SJSA1 (cell line): ENCODE results near the gene PRRX2. TPM values are rescaled to one million over a fixed set of nuclear protein-coding genes. Genes with fewer than 3 reads are reported as not detected.

Source experiments
- DNase-seq, 2 experiments: peaks; one replicate each; pipeline ENCODE4 v3.0.0-alpha.2; 2015 to 2020; ENCODE audit warnings: low spot score in 2 of 2, low read depth in 1 of 2
- H3K27ac ChIP-seq: fragments of 250-450 bp; sonication (Bioruptor Pico); 2 replicates; pipeline ENCODE4 v1.5.1; 2020; ENCODE audit warnings: mild to moderate bottlenecking, moderate library complexity
- H3K27me3 ChIP-seq: fragments of 250-450 bp; sonication (Bioruptor Pico); replicated peaks from 2 replicates; pipeline ENCODE4 v1.5.1; 2020; ENCODE audit warnings: mild to moderate bottlenecking, moderate library complexity
- H3K36me3 ChIP-seq: fragments of 250-450 bp; sonication (Bioruptor Pico); 2 replicates; pipeline ENCODE4 v1.5.1; 2020; ENCODE audit warnings: mild to moderate bottlenecking
- H3K4me1 ChIP-seq: fragments of 250-450 bp; sonication (Bioruptor Pico); replicated peaks from 2 replicates; pipeline ENCODE4 v1.6.1; 2021; ENCODE audit warnings: mild to moderate bottlenecking
- H3K4me3 ChIP-seq: fragments of 250-450 bp; sonication (Bioruptor Pico); 2 replicates; pipeline ENCODE4 v1.5.1; 2020; ENCODE audit warnings: mild to moderate bottlenecking
- H3K9me3 ChIP-seq: fragments of 250-450 bp; sonication (Bioruptor Pico); replicated peaks from 2 replicates; pipeline ENCODE4 v1.5.1; 2020; ENCODE audit warnings: mild to moderate bottlenecking
- total RNA-seq: library from RNA; depleted of rRNA; stranded (reverse); fragments of >200 nt; shearing (Covaris generic); gene quantifications from 2 replicates; pipeline ENCODE4 v1.2.3, GENCODE V29; 2014

Gene PRRX2
- total RNA-seq, 1 experiment from 2014 or later = 9.8 TPM

DNA sequence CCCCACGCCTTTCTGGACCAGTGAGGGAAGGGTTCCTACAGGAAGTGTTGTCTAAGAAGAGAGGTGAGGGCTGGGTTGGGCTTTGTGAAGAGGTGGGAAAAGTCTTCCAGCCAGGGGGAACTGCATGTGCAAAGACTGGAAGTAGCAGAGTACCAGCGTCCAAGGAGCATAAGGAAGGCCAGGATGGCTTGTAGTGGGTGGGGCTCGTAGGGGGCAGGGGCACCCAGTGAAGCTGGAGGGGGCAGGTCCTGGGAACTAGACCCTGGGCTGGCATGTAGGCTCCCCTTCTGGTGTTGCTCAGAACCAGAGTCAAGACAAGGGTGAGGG, 20.4 kb downstream of the PRRX2 start:
- DNase-seq = no peak
- Histone ChIP-seq H3K9me3 (no peaks in the 10 kb centered on the region), H3K36me3 (no peaks in the 10 kb centered on the region), H3K4me1 (peaks cover 16% of the 10 kb centered on the region), H3K27me3 (no peaks in the 10 kb centered on the region), H3K4me3 (no peak overlapping the region), H3K27ac (no peak overlapping the region)

DNA sequence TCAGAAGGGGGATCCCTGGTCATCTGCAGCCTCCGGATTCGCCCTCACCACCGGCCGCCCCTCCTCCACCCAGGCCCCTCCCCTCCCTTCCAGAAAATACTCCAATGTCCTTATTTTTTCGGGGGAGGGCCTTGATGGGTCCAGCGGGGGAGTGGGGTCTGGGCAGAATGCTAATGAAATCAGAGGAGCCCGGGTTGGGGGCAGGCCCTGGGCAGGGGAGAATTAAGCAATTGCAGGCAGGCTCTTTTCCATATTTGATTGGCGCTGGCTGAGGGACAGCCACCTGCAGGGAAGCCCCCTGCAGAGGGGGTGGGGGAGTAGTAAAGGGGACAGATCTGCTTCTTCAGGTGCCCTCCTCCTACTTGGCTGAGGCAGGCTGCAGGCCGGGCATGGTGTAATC, 21.3 kb downstream of the PRRX2 start:
- no peaks in the 10 kb centered on the region for H3K27me3 ChIP-seq
- H3K4me1 ChIP-seq = peaks cover 16% of the 10 kb centered on the region
- no peaks in the 10 kb centered on the region for H3K9me3 ChIP-seq
- no peaks in the 10 kb centered on the region for H3K36me3 ChIP-seq
- H3K4me3 ChIP-seq = no peak overlapping the region
- H3K27ac ChIP-seq = no peak overlapping the region
- DNase-seq = no peak

DNA sequence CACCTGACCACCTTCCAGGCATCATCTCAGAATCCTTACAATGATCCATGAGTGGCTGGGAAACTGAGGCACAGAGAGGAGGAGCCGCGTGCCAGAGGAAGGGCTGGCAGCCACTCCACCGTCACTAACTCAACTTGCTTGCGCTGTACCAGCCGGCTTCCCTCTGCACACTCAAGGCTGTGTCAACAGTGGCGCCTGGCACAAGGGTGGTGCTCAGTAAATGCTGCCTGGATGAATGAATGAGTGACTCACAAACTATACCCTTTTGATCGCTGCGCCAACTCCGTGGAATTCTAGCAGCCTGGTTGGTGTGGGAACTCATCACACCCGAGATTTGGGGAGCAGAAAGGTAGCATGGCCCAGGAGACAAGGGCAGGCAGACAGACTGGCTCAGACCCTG, 21.9 kb downstream of the PRRX2 start:
- H3K4me1 ChIP-seq = peaks cover 16% of the 10 kb centered on the region
- no peaks in the 10 kb centered on the region for H3K36me3 ChIP-seq
- H3K9me3 ChIP-seq = no peaks in the 10 kb centered on the region
- no peak overlapping the region for H3K4me3 ChIP-seq
- no peak overlapping the region for H3K27ac ChIP-seq
- H3K27me3 ChIP-seq = no peaks in the 10 kb centered on the region
- DNase-seq = no peak

DNA sequence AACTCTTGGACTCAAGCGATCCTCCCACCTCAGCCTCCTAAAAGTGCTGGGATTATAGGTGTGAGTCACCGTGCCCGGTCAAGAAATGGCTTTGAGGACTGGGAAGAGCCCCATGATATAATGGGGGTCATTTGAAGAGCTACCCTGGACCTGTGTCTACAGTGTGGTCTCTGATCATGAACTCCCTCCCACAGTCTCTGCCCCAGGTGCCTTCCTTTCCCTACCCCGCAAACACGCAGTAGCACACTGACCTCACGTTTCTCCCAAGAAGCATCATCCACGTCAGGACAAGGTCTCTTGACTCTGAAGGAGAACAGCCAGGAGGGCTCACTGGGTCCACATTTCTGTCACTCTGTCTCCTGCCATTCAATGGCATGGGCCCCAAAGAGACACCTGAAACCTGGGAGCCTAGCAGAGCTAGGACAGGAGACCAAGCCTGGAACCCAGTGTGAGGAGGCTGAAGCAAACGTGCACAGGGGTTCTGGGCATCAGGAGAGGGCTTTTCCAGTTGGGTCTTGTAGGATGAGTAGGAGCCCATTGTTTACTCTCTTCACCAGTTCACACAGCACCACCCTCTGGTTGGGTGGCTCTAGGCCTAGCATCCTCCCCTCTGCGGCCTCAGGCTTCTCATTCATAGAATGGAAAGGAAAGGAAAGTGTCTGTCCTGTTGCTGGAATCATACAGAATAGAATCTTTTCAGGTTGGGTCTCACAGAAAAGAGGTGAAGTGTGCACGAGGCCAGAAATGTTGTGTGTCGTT, 23.0 kb downstream of the PRRX2 start:
- Histone ChIP-seq H3K36me3 (no peaks in the 10 kb centered on the region), H3K27ac (no peak overlapping the region), H3K4me3 (no peak overlapping the region), H3K4me1 (peaks cover 17% of the 10 kb centered on the region), H3K27me3 (no peaks in the 10 kb centered on the region), H3K9me3 (0 out of 2 replicates have a peak, but pooled peaks cover 2% of the 10 kb centered on the region)
- DNase-seq = no peak

DNA sequence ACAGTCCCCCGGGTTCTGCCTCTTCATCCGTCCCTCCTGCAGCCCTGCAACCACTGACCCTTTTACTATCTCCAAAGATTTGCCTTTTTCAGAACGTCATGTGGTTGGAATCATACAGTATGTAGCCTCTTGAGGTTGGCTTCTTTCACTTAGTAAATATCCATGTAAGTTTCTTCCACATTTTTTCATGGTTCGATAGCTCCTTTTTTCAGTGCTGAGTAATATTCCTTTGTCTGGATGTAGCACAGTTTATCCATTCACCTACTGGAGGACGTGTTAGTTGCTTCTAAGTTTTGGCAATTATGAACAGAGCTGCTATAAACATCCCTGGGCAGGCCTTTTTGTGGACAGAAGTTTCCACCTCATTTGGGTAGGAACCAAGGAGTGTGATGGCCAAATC, 27.1 kb downstream of the PRRX2 start:
- H3K4me3 ChIP-seq = no peak overlapping the region
- 0 out of 2 replicates have a peak, but pooled peaks cover 2% of the 10 kb centered on the region for H3K9me3 ChIP-seq
- H3K4me1 ChIP-seq = peaks cover 41% of the 10 kb centered on the region
- H3K27me3 ChIP-seq = no peaks in the 10 kb centered on the region
- DNase-seq = no peak
- no peaks in the 10 kb centered on the region for H3K36me3 ChIP-seq
- no peak overlapping the region for H3K27ac ChIP-seq

DNA sequence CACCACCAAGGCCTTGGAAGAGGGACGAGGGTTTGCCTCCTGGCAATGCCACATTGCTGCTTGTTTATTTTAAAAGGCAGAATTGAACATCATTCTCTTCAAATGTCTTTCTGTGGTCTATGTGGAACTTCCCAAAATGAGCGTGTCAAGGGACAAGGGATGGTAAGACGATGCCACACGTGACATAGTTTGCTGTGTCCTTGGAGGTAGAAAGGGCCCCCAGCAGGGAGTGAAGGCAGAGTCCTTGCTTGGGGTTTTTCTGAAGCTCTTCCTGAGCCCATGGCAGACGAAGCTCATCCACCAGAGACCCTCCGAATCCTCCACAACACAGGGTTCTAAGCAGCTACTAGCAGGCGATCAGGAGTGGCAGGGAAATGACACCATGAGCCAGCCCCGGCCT, 28.3 kb downstream of the PRRX2 start:
- H3K4me1 ChIP-seq = peaks cover 53% of the 10 kb centered on the region
- no peak for DNase-seq
- H3K27me3 ChIP-seq = no peaks in the 10 kb centered on the region
- H3K4me3 ChIP-seq = no peak overlapping the region
- peak overlapping the region; percentile 100 for H3K27ac ChIP-seq
- 0 out of 2 replicates have a peak, but pooled peaks cover 2% of the 10 kb centered on the region for H3K9me3 ChIP-seq
- no peaks in the 10 kb centered on the region for H3K36me3 ChIP-seq

DNA sequence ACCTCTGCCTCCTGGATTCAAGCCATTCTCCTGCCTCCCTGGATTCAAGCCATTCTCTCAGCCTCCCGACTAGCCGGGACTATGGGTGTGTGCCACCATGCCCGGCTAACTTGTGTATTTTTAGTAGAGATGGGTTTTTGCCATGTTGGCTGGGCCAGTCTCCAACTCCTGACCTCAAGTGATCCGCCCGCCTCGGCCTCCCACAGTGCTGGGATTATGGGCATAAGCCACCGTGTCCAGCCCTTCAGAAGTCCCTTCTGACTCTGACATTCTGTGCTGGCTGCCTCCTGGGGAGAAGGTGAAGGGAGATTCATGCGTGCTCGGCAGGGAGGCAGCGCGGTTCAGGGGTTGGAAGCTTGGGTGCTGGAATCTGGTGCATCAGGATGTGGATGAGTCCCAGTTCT, 28.8 kb downstream of the PRRX2 start:
- no peaks in the 10 kb centered on the region for H3K27me3 ChIP-seq
- peaks cover 57% of the 10 kb centered on the region for H3K4me1 ChIP-seq
- H3K27ac ChIP-seq = peak overlapping the region; percentile 100
- no peaks in the 10 kb centered on the region for H3K36me3 ChIP-seq
- no peak overlapping the region for H3K4me3 ChIP-seq
- peak; percentile 64 to 70 for DNase-seq
- 0 out of 2 replicates have a peak, but pooled peaks cover 2% of the 10 kb centered on the region for H3K9me3 ChIP-seq

DNA sequence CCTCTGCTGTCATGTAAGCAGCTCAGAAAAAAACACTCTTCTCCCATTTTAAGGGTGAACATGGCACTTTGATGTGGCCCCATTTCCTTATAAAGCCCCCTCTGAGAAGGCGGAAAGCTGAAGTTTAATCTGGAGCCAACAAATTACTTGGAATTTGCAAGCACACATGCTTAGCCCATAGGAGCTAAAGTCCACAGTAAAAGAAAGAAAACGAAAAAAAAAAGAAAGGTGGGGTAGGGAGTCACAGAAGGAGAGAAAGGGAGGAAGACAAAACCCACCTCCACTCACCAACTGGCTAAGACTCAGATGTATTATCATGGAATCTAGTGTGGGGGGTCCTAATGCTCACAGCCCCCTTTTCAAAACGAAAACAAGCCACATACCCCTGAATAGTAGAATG, 30.4 kb downstream of the PRRX2 start:
- Histone ChIP-seq H3K27ac (peak overlapping the region; percentile 100), H3K4me1 (peaks cover 57% of the 10 kb centered on the region), H3K36me3 (no peaks in the 10 kb centered on the region), H3K27me3 (no peaks in the 10 kb centered on the region), H3K4me3 (no peak overlapping the region), H3K9me3 (0 out of 2 replicates have a peak, but pooled peaks cover 2% of the 10 kb centered on the region)
- DNase-seq = no peak

DNA sequence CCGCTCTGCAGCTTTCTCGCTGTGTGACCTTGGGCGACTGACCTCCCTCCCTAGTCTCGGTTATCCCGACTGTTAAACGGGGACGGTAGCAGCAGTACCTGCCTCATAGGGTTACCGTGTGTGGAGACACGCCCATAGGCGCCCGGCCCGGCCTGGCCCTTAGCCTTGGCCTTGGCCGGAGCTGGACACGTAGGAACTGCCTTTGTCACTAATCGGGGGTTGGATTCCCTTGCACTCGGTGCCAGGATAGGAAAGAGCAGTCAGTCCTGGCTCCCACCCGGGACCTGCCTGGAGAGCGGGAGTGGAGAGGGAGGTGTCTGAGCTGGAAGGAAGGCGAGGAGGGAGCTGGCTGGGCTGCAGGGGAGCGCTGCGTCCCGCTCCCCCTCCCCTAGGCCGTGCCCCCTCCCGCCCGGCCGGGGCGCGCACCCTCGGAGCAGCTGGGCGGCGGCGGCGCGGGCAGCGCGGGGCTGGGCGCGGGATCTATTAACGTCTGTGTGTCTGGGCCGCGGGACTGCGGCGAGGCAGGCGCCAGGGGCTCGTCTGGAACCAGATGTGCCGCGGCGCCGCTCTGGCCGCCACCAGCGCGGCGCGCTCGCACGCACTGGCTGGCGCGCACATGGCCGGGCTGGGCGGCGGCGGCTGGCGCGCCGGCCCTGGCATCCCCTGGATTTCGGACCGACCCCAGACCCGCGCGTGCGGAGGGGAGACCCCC, 31.7 kb downstream of the PRRX2 start:
- peak overlapping the region; percentile 33 for H3K4me3 ChIP-seq
- 0 out of 2 replicates have a peak, but pooled peaks cover 2% of the 10 kb centered on the region for H3K9me3 ChIP-seq
- peak overlapping the region; percentile 100 for H3K27ac ChIP-seq
- H3K36me3 ChIP-seq = no peaks in the 10 kb centered on the region
- peak; percentile 92 to 93 for DNase-seq
- no peaks in the 10 kb centered on the region for H3K27me3 ChIP-seq
- peaks cover 70% of the 10 kb centered on the region for H3K4me1 ChIP-seq

DNA sequence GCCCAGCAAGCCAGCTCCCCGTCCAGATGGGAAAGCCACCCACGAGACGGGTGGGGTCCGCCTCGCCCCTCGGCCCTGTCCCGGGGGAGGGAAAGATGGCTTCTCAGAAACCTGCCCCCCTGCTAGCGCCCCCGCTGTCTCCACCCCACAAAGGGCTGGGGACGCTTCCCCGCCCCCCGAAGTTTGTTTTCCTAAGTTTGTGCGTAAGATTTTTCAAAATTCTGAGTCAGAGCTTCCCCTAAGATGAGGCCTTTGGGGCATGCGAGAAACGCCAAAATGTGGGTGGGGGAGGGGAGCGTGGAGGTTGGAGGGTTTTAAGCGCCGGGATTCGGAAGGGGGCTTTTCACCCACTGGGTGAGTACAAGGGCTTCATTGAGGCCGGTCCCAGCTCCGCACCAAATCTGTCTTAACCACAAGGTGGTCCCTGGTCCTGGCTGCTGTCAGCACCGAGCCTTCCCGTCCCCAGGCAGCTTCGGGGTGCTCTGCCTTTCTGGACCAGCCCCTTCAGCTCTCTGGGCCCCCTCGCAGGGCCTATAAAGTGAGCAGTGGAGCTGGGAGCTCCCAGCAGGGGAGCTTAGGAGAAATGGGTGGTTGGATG, 32.3 kb downstream of the PRRX2 start:
- peaks cover 76% of the 10 kb centered on the region for H3K4me1 ChIP-seq
- DNase-seq = peak; percentile 92 to 95
- no peaks in the 10 kb centered on the region for H3K27me3 ChIP-seq
- peak overlapping the region; percentile 100 for H3K27ac ChIP-seq
- peak overlapping the region; percentile 33 for H3K4me3 ChIP-seq
- H3K9me3 ChIP-seq = no peaks in the 10 kb centered on the region
- no peaks in the 10 kb centered on the region for H3K36me3 ChIP-seq

DNA sequence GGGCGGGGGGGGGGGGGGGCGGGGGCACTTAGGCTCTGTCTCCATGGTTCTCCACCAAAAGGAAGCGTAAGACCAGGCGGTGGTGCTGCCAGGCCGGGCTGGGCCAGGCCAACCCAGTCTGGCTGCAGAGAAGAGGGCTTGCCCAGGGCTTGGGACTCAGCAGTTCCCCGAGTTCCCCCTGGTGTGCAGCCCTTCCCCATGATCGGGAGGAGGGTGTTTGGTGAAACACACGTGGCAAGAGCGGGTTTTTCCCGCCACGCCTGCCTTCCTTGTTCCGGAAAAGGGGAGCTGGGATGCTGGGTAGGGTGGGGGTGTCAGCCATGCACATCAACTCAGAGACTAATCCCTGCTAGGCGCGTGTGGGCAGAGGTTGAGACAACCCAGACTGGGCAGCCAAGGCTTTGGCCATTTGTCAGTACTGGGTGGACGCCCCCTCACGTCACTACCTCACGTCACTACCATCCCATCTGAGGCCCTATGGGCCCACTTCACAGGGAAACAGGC, 32.9 kb downstream of the PRRX2 start:
- Histone ChIP-seq H3K27ac (peak overlapping the region; percentile 100), H3K9me3 (no peaks in the 10 kb centered on the region), H3K4me1 (peaks cover 82% of the 10 kb centered on the region), H3K27me3 (no peaks in the 10 kb centered on the region), H3K36me3 (no peaks in the 10 kb centered on the region), H3K4me3 (no peak overlapping the region)
- peak; percentile 33 to 58 for DNase-seq

DNA sequence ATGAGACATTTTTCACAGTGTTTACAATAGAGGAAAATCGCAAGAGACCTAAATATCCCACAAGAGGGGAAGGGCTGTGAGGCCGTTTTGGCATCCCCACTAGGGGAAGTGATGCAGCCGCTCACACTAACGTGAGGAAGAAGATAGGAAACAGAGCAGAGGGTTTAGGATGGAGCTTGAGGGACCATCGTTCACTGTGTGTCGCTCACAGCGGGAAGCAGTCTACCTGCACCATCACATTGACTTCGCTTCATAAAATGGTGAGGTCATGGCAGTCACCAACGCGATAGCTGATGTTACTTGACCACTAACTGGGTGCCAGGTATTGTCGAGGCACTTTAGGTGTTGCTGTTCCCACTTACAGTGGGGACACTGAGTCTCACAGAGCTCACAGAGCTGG, 35.6 kb downstream of the PRRX2 start:
- no peak overlapping the region for H3K4me3 ChIP-seq
- no peaks in the 10 kb centered on the region for H3K27me3 ChIP-seq
- H3K27ac ChIP-seq = no peak overlapping the region
- peaks cover 70% of the 10 kb centered on the region for H3K4me1 ChIP-seq
- no peaks in the 10 kb centered on the region for H3K9me3 ChIP-seq
- no peaks in the 10 kb centered on the region for H3K36me3 ChIP-seq
- DNase-seq = no peak

DNA sequence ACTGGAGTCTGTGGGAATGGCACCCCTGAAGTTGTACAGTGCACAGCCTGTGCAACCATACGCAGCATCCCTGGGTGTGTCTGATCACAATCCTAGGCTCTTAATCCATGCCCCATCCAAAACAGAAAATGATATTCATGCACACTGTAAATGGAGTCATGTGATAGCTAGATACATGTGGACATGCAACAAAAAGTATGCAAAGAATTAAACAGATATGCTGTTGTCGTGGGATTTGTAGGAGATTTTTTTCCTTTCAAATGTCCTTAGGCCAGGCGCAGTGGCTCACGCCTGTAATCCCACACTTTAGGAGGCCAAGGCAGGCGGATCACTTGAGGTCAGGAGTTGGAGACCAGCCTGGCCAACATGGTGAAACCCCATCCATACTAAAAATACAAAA, 36.1 kb downstream of the PRRX2 start:
- Histone ChIP-seq H3K4me1 (peaks cover 65% of the 10 kb centered on the region), H3K9me3 (no peaks in the 10 kb centered on the region), H3K27me3 (no peaks in the 10 kb centered on the region), H3K36me3 (no peaks in the 10 kb centered on the region), H3K27ac (peak overlapping the region; percentile 69; the same call in 1 of the 2 replicates), H3K4me3 (no peak overlapping the region)
- DNase-seq = no peak
